ENCODE measurements around the gene CFLAR. TPM values are rescaled to one million over a fixed set of nuclear protein-coding genes. Genes with fewer than 3 reads are reported as not detected.
"Not testable (repeated sequence)": the region's sequence is repeated elsewhere in the genome, so short reads cannot be mapped to it uniquely, and the experiment has no call there.

Gene CFLAR
- total and polyA plus RNA-seq, 9 of the 15 experiments (the other 6 are each of a cell fraction or from before 2014, with no cell fraction given) = 27.5 to 102 (median 54.0) TPM

DNA sequence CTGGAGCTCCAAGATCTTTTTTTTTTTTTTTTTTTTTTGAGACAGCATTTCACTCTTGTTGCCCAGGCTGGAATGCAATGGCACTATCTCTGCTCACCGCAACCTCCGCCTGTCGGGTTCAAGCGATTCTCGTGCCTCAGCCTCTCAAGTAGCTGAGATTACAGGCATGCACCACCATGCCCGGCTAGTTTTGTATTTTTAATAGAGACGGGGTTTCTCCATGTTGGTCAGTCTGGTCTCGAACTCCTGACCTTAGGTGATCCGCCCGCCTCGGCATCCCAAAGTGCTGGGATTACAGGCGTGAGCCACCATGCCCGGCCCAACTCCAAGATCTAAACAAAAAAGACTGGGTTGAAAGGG, 1.8 kb downstream of the CFLAR start:
- H3K9me1 ChIP-seq (ENCODE audit: control insufficient read depth, insufficient read depth, low read length); in situ Hi-C loops (cut with MboI); FAIRE-seq; H3K27me3 ChIP-seq (ENCODE audit: control insufficient read depth in 2 of 2, insufficient read depth in 2 of 2, low read length in 2 of 2); ATAC-seq; DNase-seq (ENCODE audit: extremely low read depth in 1 of 4, low spot score in 3 of 4); BruUV-seq (replicated peaks); H3K9me3 ChIP-seq (replicated peaks; ENCODE audit: control insufficient read depth, insufficient read depth, low read depth, low read length); H4K20me1 ChIP-seq (replicated peaks; ENCODE audit: control insufficient read depth, insufficient read depth, low read length); TF ChIP-seq FOXM1 (CRISPR knock-in tag; IDR thresholded peaks at IDR 0.05; ENCODE audit: low read depth): not testable (repeated sequence)
- peak overlapping the region; percentile 93 for H3K4me3 ChIP-seq
- ChIA-PET POLR2A (interaction anchor here (0.6 to 1.9 kb wide), 9 partner anchors 9 to 368 kb away, joined by 3 to 7 read pairs (median 3); partner anchors contain the start of gene CASP10), CTCF (ENCODE audit: low intra/inter-chr PET ratio) (interaction anchor here (0.6 to 1.5 kb wide), 5 partner anchors 41 to 712 kb away, joined by 3 to 8 read pairs (median 3); no protein-coding TSS in a partner anchor)
- 3% methylated on average over 13 of the region's 13 CpGs for WGBS (ENCODE audit: insufficient coverage, low coverage, missing lambda C conversion rate)
- 0 out of 2 replicates have a peak overlapping the region, but pooled peaks have one; percentile 30 for H2AFZ ChIP-seq (ENCODE audit: low read depth, low read length)
- intact Hi-C loops (cut with micrococcal nuclease) = loop anchor here (1.0 to 5.0 kb wide), 5 partner anchors 41 to 290 kb away; partner anchors contain the start of genes HYCC2 and ORC2
- peak overlapping the region; percentile 98 for H3K27ac ChIP-seq (ENCODE audit: extremely low read depth, low read depth, low read length)
- TF ChIP-seq CHD4 (IDR thresholded peaks at IDR 0.05; ENCODE audit: insufficient read depth, insufficient replicate concordance, low read depth, low read length, poor library complexity, severe bottlenecking) = peak; percentile 3
- TF ChIP-seq NKRF (IDR thresholded peaks at IDR 0.05; ENCODE audit: borderline replicate concordance) = peak; percentile 18; the same call in 1 of the 2 replicates
- peak in 1 of 2 experiments; percentile 50; a peak in 1 of 4 replicates for TF ChIP-seq KDM1A (IDR thresholded peaks at IDR 0.05)
- TF ChIP-seq SMAD4 (CRISPR knock-in tag; conservative IDR thresholded peaks at IDR 0.05) = 0 out of 2 replicates have a peak, but pooled peaks have one; percentile 9
- TF ChIP-seq, protein P1, sequence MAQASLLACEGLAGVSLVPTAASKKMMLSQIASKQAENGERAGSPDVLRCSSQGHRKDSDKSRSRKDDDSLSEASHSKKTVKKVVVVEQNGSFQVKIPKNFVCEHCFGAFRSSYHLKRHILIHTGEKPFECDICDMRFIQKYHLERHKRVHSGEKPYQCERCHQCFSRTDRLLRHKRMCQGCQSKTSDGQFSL (CRISPR knock-in tag; IDR thresholded peaks at IDR 0.05) = not testable (repeated sequence)
- TF ChIP-seq, protein P1 (tag; IDR thresholded peaks at IDR 0.05) = 0 out of 4 replicates have a peak, but pooled peaks of 1 of the 2 experiments have one; percentile 24
- 0 out of 2 replicates have a peak, but pooled peaks have one; percentile 1 for TF ChIP-seq FOXM1 (IDR thresholded peaks at IDR 0.05; ENCODE audit: low read depth)
- H3K4me1 ChIP-seq (replicated peaks in 1 of 2; ENCODE audit: control insufficient read depth in 2 of 2, insufficient read depth in 2 of 2, low read length in 2 of 2) = peaks cover 14 to 26% of the 10 kb centered on the region in 2 experiments; a peak in 4 of 5 replicates
- peaks cover 21% of the 10 kb centered on the region for H3K36me3 ChIP-seq (ENCODE audit: control insufficient read depth, insufficient read depth, low read length)
- H3K4me2 ChIP-seq (ENCODE audit: insufficient read depth, low read length) = peak overlapping the region; percentile 93
- peaks cover 91% of the 10 kb centered on the region for H3K79me2 ChIP-seq (ENCODE audit: control insufficient read depth, insufficient read depth, low read length)
- peak overlapping the region; percentile 65 to 94; a peak in 3 of 4 replicates for H3K9ac ChIP-seq (ENCODE audit: insufficient read depth in 1 of 2, low read depth in 2 of 2, low read length in 2 of 2)

Measured in K562 (cell line).